Measurements from ENCODE around the gene ABHD8. TPM values are rescaled to one million over a fixed set of nuclear protein-coding genes. Genes with fewer than 3 reads are reported as not detected.
A peak's percentile ranks its signal among the peaks of the same experiment; 100 is the strongest.

Gene ABHD8
- total and polyA plus RNA-seq, 2 of the 13 experiments (the other 11 are each of a cell fraction or from before 2014, with no cell fraction given), result 6.3 to 7.2 TPM

DNA sequence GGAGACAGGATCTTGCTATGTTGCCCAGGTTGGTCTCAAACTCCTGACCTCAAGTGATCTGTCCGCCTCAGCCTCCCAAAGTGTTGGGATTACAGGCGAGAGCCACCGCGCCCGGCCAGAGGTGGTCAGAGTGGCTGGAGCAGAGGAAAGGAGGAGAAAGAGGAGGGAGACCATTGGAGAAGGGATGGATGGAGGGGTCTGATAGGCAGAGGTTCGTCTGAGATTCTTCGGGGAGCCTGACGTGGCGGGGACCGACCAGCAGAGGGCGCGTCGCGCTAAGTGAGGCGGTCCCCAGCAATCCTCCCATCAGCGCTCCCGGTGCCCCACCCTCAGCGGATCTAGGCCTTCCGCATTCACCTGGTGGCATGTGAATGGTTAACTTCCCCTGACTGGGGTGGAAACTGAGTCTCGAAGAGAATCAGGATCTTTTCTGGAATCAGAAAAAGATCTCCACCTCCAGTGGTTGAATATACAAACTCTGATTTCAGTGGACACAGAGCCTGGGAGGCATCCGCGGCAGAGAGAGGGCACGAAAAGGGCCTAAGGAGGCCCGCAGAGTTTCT is 43.0 kb upstream of the ABHD8 start (continued):
- TF ChIP-seq ZBTB39 (CRISPR knock-in tag; IDR thresholded peaks at IDR 0.05), result no peak
- TF ChIP-seq ZEB1 (IDR thresholded peaks at IDR 0.05; ENCODE audit: insufficient replicate concordance, low read depth), result no peak
- TF ChIP-seq ZNF737 (CRISPR knock-in tag; IDR thresholded peaks at IDR 0.05; ENCODE audit: borderline replicate concordance), result no peak
- no peak for TF ChIP-seq MTF1 (CRISPR knock-in tag; IDR thresholded peaks at IDR 0.05)
- TF ChIP-seq ZUFSP (CRISPR knock-in tag; IDR thresholded peaks at IDR 0.05; ENCODE audit: borderline replicate concordance), result no peak
- TF ChIP-seq IKZF5 (CRISPR knock-in tag; IDR thresholded peaks at IDR 0.05), result no peak
- no peak for TF ChIP-seq TFE3 (CRISPR knock-in tag; IDR thresholded peaks at IDR 0.05)
- no peak for TF ChIP-seq ZNF3 (CRISPR knock-in tag; IDR thresholded peaks at IDR 0.05)
- TF ChIP-seq ATF1 (CRISPR knock-in tag; IDR thresholded peaks at IDR 0.05), result no peak
- TF ChIP-seq ZNF766 (CRISPR knock-in tag; IDR thresholded peaks at IDR 0.05; ENCODE audit: borderline replicate concordance), result no peak
- TF ChIP-seq, protein P1, sequence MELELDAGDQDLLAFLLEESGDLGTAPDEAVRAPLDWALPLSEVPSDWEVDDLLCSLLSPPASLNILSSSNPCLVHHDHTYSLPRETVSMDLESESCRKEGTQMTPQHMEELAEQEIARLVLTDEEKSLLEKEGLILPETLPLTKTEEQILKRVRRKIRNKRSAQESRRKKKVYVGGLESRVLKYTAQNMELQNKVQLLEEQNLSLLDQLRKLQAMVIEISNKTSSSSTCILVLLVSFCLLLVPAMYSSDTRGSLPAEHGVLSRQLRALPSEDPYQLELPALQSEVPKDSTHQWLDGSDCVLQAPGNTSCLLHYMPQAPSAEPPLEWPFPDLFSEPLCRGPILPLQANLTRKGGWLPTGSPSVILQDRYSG (CRISPR knock-in tag; IDR thresholded peaks at IDR 0.05), result no peak
- 0 out of 2 replicates have a peak, but pooled peaks have one; percentile 41 for TF ChIP-seq NRL (CRISPR knock-in tag; IDR thresholded peaks at IDR 0.05; ENCODE audit: borderline replicate concordance)
- no peak for TF ChIP-seq RFXAP (CRISPR knock-in tag; IDR thresholded peaks at IDR 0.05; ENCODE audit: borderline replicate concordance)
- TF ChIP-seq, protein P2, sequence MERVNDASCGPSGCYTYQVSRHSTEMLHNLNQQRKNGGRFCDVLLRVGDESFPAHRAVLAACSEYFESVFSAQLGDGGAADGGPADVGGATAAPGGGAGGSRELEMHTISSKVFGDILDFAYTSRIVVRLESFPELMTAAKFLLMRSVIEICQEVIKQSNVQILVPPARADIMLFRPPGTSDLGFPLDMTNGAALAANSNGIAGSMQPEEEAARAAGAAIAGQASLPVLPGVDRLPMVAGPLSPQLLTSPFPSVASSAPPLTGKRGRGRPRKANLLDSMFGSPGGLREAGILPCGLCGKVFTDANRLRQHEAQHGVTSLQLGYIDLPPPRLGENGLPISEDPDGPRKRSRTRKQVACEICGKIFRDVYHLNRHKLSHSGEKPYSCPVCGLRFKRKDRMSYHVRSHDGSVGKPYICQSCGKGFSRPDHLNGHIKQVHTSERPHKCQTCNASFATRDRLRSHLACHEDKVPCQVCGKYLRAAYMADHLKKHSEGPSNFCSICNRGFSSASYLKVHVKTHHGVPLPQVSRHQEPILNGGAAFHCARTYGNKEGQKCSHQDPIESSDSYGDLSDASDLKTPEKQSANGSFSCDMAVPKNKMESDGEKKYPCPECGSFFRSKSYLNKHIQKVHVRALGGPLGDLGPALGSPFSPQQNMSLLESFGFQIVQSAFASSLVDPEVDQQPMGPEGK (CRISPR knock-in tag; IDR thresholded peaks at IDR 0.05), result peak; percentile 76
- TF ChIP-seq KAT7 (CRISPR knock-in tag; IDR thresholded peaks at IDR 0.05; ENCODE audit: borderline replicate concordance), result no peak
- TF ChIP-seq ZNF780A (CRISPR knock-in tag; IDR thresholded peaks at IDR 0.05), result no peak
